SU-DHL-6 (cell line): Measurements from ENCODE around the gene DBET.
"Not testable (repeated sequence)": the region's sequence is repeated elsewhere in the genome, so short reads cannot be mapped to it uniquely, and the experiment has no call there.

Experiments
- CTCF ChIP-seq: fragments of 200-600 bp; sonication (generic); IDR thresholded peaks from one replicate; pipeline ENCODE4 v1.5.1; 2017; ENCODE audit warnings: antibody characterized with exemption, mild to moderate bottlenecking, low read length, moderate library complexity; ENCODE audit not compliant: insufficient read depth, poor library complexity, severe bottlenecking
- EZH2phosphoT487 ChIP-seq: fragments of 200-600 bp; sonication (generic), shearing (Covaris generic); conservative IDR thresholded peaks from 2 replicates; pipeline ENCODE4 v1.6.1; 2018; ENCODE audit warnings: mild to moderate bottlenecking, antibody characterized with exemption, low read length, moderate library complexity, mixed read lengths

GRCh38 chr4:190107766-190108485 lies 43.6 kb downstream of the DBET start:
- TF ChIP-seq CTCF, EZH2phosphoT487: not testable (repeated sequence)
